Tibial nerve (tissue), 4 donors: ENCODE results near the gene SUSD5. TPM values are rescaled to one million over a fixed set of nuclear protein-coding genes. Genes with fewer than 3 reads are reported as not detected.

Experiments
- DNase-seq, 2 donors: peaks; one replicate each; pipeline ENCODE4 v3.0.0-alpha.2; 2019; ENCODE audit warnings: low spot score in 2 of 2
- H3K27ac ChIP-seq, 4 donors: fragments of 200-600 bp; sonication (generic) in 3 of 4; one replicate each; pipeline ENCODE4 v1.5.1; 2017 to 2019; ENCODE audit warnings: mild to moderate bottlenecking in 1 of 4
- H3K27me3 ChIP-seq, 2 donors: fragments of 200-600 bp; sonication (generic) in 1 of 2; one replicate each; pipeline versions ENCODE4 v1.5.1 to v1.6.0; 2017 to 2019
- H3K36me3 ChIP-seq, 3 donors: fragments of 200-600 bp; sonication (generic); one replicate each; pipeline ENCODE4 v1.5.1; 2018 to 2019
- H3K4me1 ChIP-seq, 4 donors: fragments of 200-600 bp; sonication (generic) in 3 of 4; one replicate each; pipeline ENCODE4 v1.5.1; 2017 to 2019
- H3K4me3 ChIP-seq, 4 donors: fragments of 200-600 bp; sonication (generic) in 3 of 4; one replicate each; pipeline ENCODE4 v1.5.1; 2017 to 2019; ENCODE audit warnings: mild to moderate bottlenecking in 1 of 4, moderate library complexity in 1 of 4
- H3K9me3 ChIP-seq, 4 donors: fragments of 200-600 bp; sonication (generic) in 3 of 4; one replicate each; pipeline ENCODE4 v1.5.1; 2017 to 2019
- EP300 ChIP-seq, 2 donors: sonication (generic); formaldehyde crosslinking; IDR thresholded peaks; one replicate each; pipeline ENCODE4 v1.6.1; 2017; ENCODE audit warnings: antibody characterized with exemption in 2 of 2, mild to moderate bottlenecking in 1 of 2
- POLR2A ChIP-seq, 2 donors: fragments of 450-650 bp; IDR thresholded peaks; one replicate each; pipeline ENCODE4 v1.6.1; 2017; ENCODE audit warnings: antibody characterized with exemption in 2 of 2, mild to moderate bottlenecking in 2 of 2, moderate library complexity in 2 of 2
- WGBS, 2 donors: methylation state at CpG; one replicate each; pipeline ENCODE4 v1.1.5; 2018; 5-methylcytosine and 5-hydroxymethylcytosine counted together
- total RNA-seq, 4 donors: library from RNA; depleted of rRNA; stranded (reverse); fragments of >200 nt; gene quantifications; one replicate each; pipeline ENCODE4 v1.1.0, GENCODE V29; 2016
- TF ChIP-seq, protein P1 (sequence below), 5 experiments: fragments of 200-600 bp in 3 of 5; fragments of 450-650 bp in 2 of 5; sonication (generic) in 3 of 5; IDR thresholded peaks; one replicate each; pipeline ENCODE4 v1.5.1; 2016 to 2019; ENCODE audit warnings: antibody characterized with exemption in 5 of 5, mild to moderate bottlenecking in 3 of 5, moderate library complexity in 2 of 5

The SUSD5 gene
- total RNA-seq, 4 donors from 2014 or later: 0.90 to 12.6 (median 4.3) TPM

GRCh38 chr3:33159981-33160380, 58.6 kb downstream of the SUSD5 start:
- H3K4me3 ChIP-seq: no peak overlapping the region
- no peak for TF ChIP-seq POLR2A (IDR thresholded peaks at IDR 0.05)
- TF ChIP-seq, protein P1, sequence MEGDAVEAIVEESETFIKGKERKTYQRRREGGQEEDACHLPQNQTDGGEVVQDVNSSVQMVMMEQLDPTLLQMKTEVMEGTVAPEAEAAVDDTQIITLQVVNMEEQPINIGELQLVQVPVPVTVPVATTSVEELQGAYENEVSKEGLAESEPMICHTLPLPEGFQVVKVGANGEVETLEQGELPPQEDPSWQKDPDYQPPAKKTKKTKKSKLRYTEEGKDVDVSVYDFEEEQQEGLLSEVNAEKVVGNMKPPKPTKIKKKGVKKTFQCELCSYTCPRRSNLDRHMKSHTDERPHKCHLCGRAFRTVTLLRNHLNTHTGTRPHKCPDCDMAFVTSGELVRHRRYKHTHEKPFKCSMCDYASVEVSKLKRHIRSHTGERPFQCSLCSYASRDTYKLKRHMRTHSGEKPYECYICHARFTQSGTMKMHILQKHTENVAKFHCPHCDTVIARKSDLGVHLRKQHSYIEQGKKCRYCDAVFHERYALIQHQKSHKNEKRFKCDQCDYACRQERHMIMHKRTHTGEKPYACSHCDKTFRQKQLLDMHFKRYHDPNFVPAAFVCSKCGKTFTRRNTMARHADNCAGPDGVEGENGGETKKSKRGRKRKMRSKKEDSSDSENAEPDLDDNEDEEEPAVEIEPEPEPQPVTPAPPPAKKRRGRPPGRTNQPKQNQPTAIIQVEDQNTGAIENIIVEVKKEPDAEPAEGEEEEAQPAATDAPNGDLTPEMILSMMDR (IDR thresholded peaks at IDR 0.05): no peak
- no peak for TF ChIP-seq EP300 (IDR thresholded peaks at IDR 0.05)
- no peaks in the 10 kb centered on the region for H3K4me1 ChIP-seq
- WGBS, 2 donors: 80 to 87% methylated on average over 3 of the region's 3 CpGs
- H3K27me3 ChIP-seq: no peaks in the 10 kb centered on the region
- H3K36me3 ChIP-seq: no peaks in the 10 kb centered on the region
- no peak for DNase-seq
- H3K27ac ChIP-seq: no peak overlapping the region
- no peaks in the 10 kb centered on the region for H3K9me3 ChIP-seq

DNA sequence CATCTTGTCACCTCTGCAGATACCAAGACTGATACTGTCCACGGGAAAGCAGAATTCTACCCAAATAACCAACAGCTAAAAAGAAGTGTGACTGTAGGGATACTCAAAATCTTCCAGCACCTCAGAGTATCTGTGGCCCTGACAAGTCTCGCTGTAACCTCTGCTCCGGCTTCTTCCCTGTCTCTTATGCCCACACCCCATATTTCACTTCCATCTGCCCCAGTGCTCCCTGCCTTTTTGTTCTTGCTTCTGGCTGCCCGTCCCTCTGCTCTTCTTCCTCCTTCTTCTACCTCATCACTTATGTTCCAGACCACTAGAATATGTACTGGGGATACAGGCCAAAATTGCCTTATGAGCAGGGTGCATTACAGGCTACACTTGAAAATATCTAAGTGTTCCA, 59.4 kb downstream of the SUSD5 start:
- DNase-seq: no peak
- H3K4me3 ChIP-seq: no peak overlapping the region
- H3K27ac ChIP-seq: no peak overlapping the region
- H3K36me3 ChIP-seq: no peaks in the 10 kb centered on the region
- H3K9me3 ChIP-seq: no peaks in the 10 kb centered on the region
- 86 to 87% methylated on average over 4 of the region's 4 CpGs for WGBS, 2 donors
- TF ChIP-seq POLR2A (IDR thresholded peaks at IDR 0.05): no peak
- TF ChIP-seq, protein P1 (IDR thresholded peaks at IDR 0.05): no peak
- no peak for TF ChIP-seq EP300 (IDR thresholded peaks at IDR 0.05)
- H3K27me3 ChIP-seq: no peaks in the 10 kb centered on the region
- H3K4me1 ChIP-seq: no peaks in the 10 kb centered on the region

GRCh38 chr3:33155301-33155700, 63.3 kb downstream of the SUSD5 start:
- H3K4me3 ChIP-seq: no peak overlapping the region
- DNase-seq: no peak
- no peaks in the 10 kb centered on the region for H3K27me3 ChIP-seq
- TF ChIP-seq, protein P1 (IDR thresholded peaks at IDR 0.05): no peak
- TF ChIP-seq EP300 (IDR thresholded peaks at IDR 0.05) (no peak), POLR2A (IDR thresholded peaks at IDR 0.05) (no peak)
- H3K27ac ChIP-seq: no peak overlapping the region
- no peaks in the 10 kb centered on the region for H3K9me3 ChIP-seq
- 84 to 89% methylated on average over 3 of the region's 3 CpGs for WGBS, 2 donors
- H3K4me1 ChIP-seq: no peaks in the 10 kb centered on the region
- no peaks in the 10 kb centered on the region for H3K36me3 ChIP-seq

DNA sequence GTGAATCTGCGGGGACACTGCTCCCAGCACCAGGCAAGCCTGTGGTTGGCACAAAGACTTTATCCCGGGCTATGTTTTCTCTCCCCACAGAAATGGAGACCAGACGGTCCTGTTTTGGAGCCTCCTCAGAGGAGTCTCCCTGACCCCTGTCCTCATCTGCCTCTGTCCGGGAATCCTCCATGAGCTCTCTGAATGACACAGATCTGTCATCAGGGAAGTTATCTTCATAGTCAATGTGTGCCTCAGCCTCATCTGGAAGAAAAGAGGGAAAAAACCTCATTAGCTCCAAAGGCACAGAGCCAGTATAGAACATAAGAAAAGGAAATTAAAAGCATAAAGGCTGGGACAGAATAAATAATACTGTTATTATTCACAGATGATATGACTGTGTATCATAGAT, 64.8 kb downstream of the SUSD5 start:
- H3K27ac ChIP-seq: no peak overlapping the region
- H3K4me3 ChIP-seq: no peak overlapping the region
- 86 to 87% methylated on average over 4 of the region's 4 CpGs for WGBS, 2 donors
- TF ChIP-seq POLR2A (IDR thresholded peaks at IDR 0.05) (no peak), EP300 (IDR thresholded peaks at IDR 0.05) (no peak)
- TF ChIP-seq, protein P1 (IDR thresholded peaks at IDR 0.05): no peak
- no peaks in the 10 kb centered on the region for H3K4me1 ChIP-seq
- H3K36me3 ChIP-seq: no peaks in the 10 kb centered on the region
- H3K9me3 ChIP-seq: no peaks in the 10 kb centered on the region
- H3K27me3 ChIP-seq: no peaks in the 10 kb centered on the region
- no peak for DNase-seq

- TF ChIP-seq EP300 (IDR thresholded peaks at IDR 0.05): no peak
- TF ChIP-seq, protein P1 (IDR thresholded peaks at IDR 0.05): no peak
- TF ChIP-seq POLR2A (IDR thresholded peaks at IDR 0.05): no peak
- Histone ChIP-seq H3K4me1 (peaks cover 0 to 9% (median 0%) of the 10 kb centered on the region in 4 donors), H3K4me3 (no peak overlapping the region), H3K9me3 (no peaks in the 10 kb centered on the region), H3K36me3 (no peaks in the 10 kb centered on the region), H3K27me3 (no peaks in the 10 kb centered on the region), H3K27ac (no peak overlapping the region)
- WGBS, 2 donors: 94 to 95% methylated on average over 18 to 19 of the region's 19 CpGs
- no peak for DNase-seq
Measured at GRCh38 chr3:33152363-33153360, 65.9 kb downstream of the SUSD5 start.
